HepG2 (cell line): ENCODE results near the gene TLK2. TPM values are rescaled to one million over a fixed set of nuclear protein-coding genes. Genes with fewer than 3 reads are reported as not detected.

Source experiments
- ATAC-seq: fragments of 200-7000 bp; cut with Tn5 transposase; 3 replicates; pipeline ENCODE4 v1.9.1; 2020; ENCODE audit warnings: mild to moderate bottlenecking, moderate library complexity
- BruUV-seq: library from RNA; stranded (reverse); fragments of 400-500 nt; replicated peaks from 2 replicates; lab custom pipeline; 2021; lab: Mats Ljungman, UMichigan
- CTCF ChIA-PET: fragments of 300-600 bp; formaldehyde crosslinking; extraction: SDS; loops from one replicate; lab custom pipeline; 2021; ENCODE audit warnings: low total read pairs, inconsistent platforms, low intra/inter-chr PET ratio; lab: Yijun Ruan, JAX
- POLR2A ChIA-PET: fragments of 350-600 bp; sonication (Branson Sonifier 250); formaldehyde crosslinking; loops from one replicate; lab custom pipeline; 2020; ENCODE audit warnings: antibody characterized with exemption, inconsistent platforms; lab: Yijun Ruan, JAX
- DNase-seq: peaks from one replicate; pipeline ENCODE4 v3.0.0-alpha.2; 2015; ENCODE audit warnings: low spot score
- FAIRE-seq: peaks from 3 replicates; lab custom pipeline; 2011; peaks lifted over from hg19 to GRCh38; lab: Jason Lieb, UNC
- H2AFZ ChIP-seq: one replicate; pipeline ENCODE4 v1.6.1; 2011; ENCODE audit warnings: low read length, inconsistent platforms
- H3K27ac ChIP-seq: fragments of 300-600 bp; 3 replicates; pipeline ENCODE4 v1.8.0; 2011; ENCODE audit warnings: mixed run types, mild to moderate bottlenecking, mixed read lengths, low read length, inconsistent platforms; ENCODE audit not compliant: insufficient read depth; ENCODE audit errors: extremely low read length
- H3K27me3 ChIP-seq, 2 experiments: fragments of 200-600 bp in 1 of 2; 2 replicates in 1 of 2; 3 replicates in 1 of 2; pipeline versions ENCODE4 v1.6.0 to v1.8.0; 2011; ENCODE audit warnings: low read length in 2 of 2, mild to moderate bottlenecking in 2 of 2, moderate library complexity in 2 of 2, inconsistent platforms in 1 of 2; ENCODE audit not compliant: insufficient read depth in 2 of 2, control insufficient read depth in 1 of 2
- H3K36me3 ChIP-seq, 2 experiments: fragments of 200-600 bp in 1 of 2; replicated peaks in 1 of 2; 2 replicates in 1 of 2; 3 replicates in 1 of 2; pipeline versions ENCODE4 v1.5.1 to v1.8.0; 2011; ENCODE audit warnings: low read length in 2 of 2, inconsistent platforms in 1 of 2; ENCODE audit not compliant: insufficient read depth in 2 of 2, control insufficient read depth in 1 of 2
- H3K4me1 ChIP-seq: 2 replicates; pipeline ENCODE4 v1.5.1; 2012; ENCODE audit warnings: low read length, inconsistent platforms; ENCODE audit not compliant: insufficient read depth
- H3K4me2 ChIP-seq: 2 replicates; pipeline ENCODE4 v1.6.0; 2011; ENCODE audit warnings: low read depth, low read length, inconsistent platforms
- H3K4me3 ChIP-seq, 3 experiments: fragments of 200-600 bp in 1 of 3; sonication (generic), shearing (Covaris generic) in 1 of 3; replicated peaks in 1 of 3; 2 replicates each; pipeline ENCODE4 v1.5.1; 2011 to 2016; ENCODE audit warnings: low read length in 3 of 3, inconsistent platforms in 2 of 3, low read depth in 2 of 3, mild to moderate bottlenecking in 2 of 3, control low read depth in 1 of 3, mixed read lengths in 1 of 3; ENCODE audit not compliant: insufficient read depth in 1 of 3
- H3K79me2 ChIP-seq: one replicate; pipeline ENCODE4 v1.6.1; 2011; ENCODE audit warnings: low read length, inconsistent platforms; ENCODE audit not compliant: insufficient read depth
- H3K9ac ChIP-seq: 2 replicates; pipeline ENCODE4 v1.6.0; 2011; ENCODE audit warnings: mild to moderate bottlenecking, low read depth, low read length, inconsistent platforms; ENCODE audit not compliant: insufficient read depth
- H3K9me3 ChIP-seq: 2 replicates; pipeline ENCODE4 v1.5.1; 2012; ENCODE audit warnings: mild to moderate bottlenecking, low read length
- H4K20me1 ChIP-seq: 2 replicates; pipeline ENCODE4 v1.6.0; 2011; ENCODE audit warnings: inconsistent platforms, mild to moderate bottlenecking, low read length, moderate library complexity; ENCODE audit not compliant: insufficient read depth
- CHD2 ChIP-seq: IDR thresholded peaks from 2 replicates; pipeline ENCODE4 v1.6.1; 2011; ENCODE audit warnings: low read depth, low read length, improper control_type of control experiment
- MIER3 ChIP-seq: IDR thresholded peaks from 2 replicates; pipeline ENCODE4 v1.6.1; 2016; ENCODE audit warnings: missing compliant biosample characterization, borderline replicate concordance
- MYNN ChIP-seq: sonication (generic); formaldehyde crosslinking; IDR thresholded peaks from 2 replicates; pipeline ENCODE4 v1.4.0; 2020; ENCODE audit warnings: mild to moderate bottlenecking, low read depth, missing genetic modification reagents
- SMC3 ChIP-seq: IDR thresholded peaks from 2 replicates; pipeline ENCODE4 v1.6.1; 2011; ENCODE audit warnings: low read length, improper control_type of control experiment
- ZFP37 ChIP-seq: sonication (generic); formaldehyde crosslinking; IDR thresholded peaks from 2 replicates; pipeline ENCODE4 v1.4.0; 2020; ENCODE audit warnings: missing genetic modification reagents, borderline replicate concordance
- ZFY ChIP-seq: sonication (generic); formaldehyde crosslinking; IDR thresholded peaks from 2 replicates; pipeline ENCODE4 v1.4.0; 2020; ENCODE audit warnings: missing genetic modification reagents
- ZNF317 ChIP-seq: sonication (generic); formaldehyde crosslinking; IDR thresholded peaks from 2 replicates; pipeline ENCODE4 v1.5.0; 2020; ENCODE audit warnings: mild to moderate bottlenecking, missing genetic modification reagents
- ZNF44 ChIP-seq: sonication (generic); formaldehyde crosslinking; IDR thresholded peaks from 2 replicates; pipeline ENCODE4 v1.5.1; 2020; ENCODE audit warnings: mild to moderate bottlenecking, missing genetic modification reagents
- ZNF543 ChIP-seq: sonication (generic); formaldehyde crosslinking; IDR thresholded peaks from 2 replicates; pipeline ENCODE4 v1.4.0; 2020; ENCODE audit warnings: mild to moderate bottlenecking, missing genetic modification reagents
- WGBS: methylation state at CpG from one replicate; pipeline ENCODE4 v1.1.6; 2017; ENCODE audit warnings: low lambda C conversion rate; 5-methylcytosine and 5-hydroxymethylcytosine counted together
- in situ Hi-C: cut with HindIII; loops from 2 replicates; pipeline ENCODE4 v1.10.0; 2017; ENCODE audit warnings: low pct_unique_long_range_greater_than_20kb; ENCODE audit not compliant: extremely low pct_ligation_motif_present
- intact Hi-C: fragments of 100-400 bp; cut with micrococcal nuclease; formaldehyde crosslinking; loops from one replicate; pipeline ENCODE4 v1.10.0; 2022; ENCODE audit not compliant: unreplicated experiment
- polyA plus RNA-seq, 8 experiments: library from polyadenylated mRNA; depleted of rRNA in 3 of 8; stranded (reverse) in 7 of 8; unstranded in 1 of 8; fragments of >200 nt; fragmentation: Illumina TruSeq in 4 of 8; extraction: Trizol in 4 of 8; gene quantifications; 2 replicates each; pipeline versions ENCODE4 v1.2.1 to v1.2.3, GENCODE V29; 2011 to 2016; ENCODE audit warnings: low read depth in 4 of 8, missing spikeins in 1 of 8, mixed read lengths in 1 of 8; ENCODE audit not compliant: insufficient read depth in 1 of 8
- total RNA-seq, 5 experiments: library from RNA; depleted of rRNA; stranded (reverse); fragments of >200 nt; fragmentation: Illumina TruSeq; extraction: Trizol; gene quantifications; 2 replicates each; pipeline ENCODE4 v1.2.3, GENCODE V29; 2016; ENCODE audit warnings: low read depth in 1 of 5
- TF ChIP-seq, protein P1 (sequence below): sonication (generic); formaldehyde crosslinking; IDR thresholded peaks from 2 replicates; pipeline ENCODE4 v1.5.0; 2020; ENCODE audit warnings: missing genetic modification reagents
- TF ChIP-seq, protein P2 (sequence below): sonication (generic); formaldehyde crosslinking; IDR thresholded peaks from 2 replicates; pipeline ENCODE4 v1.4.0; 2020; ENCODE audit warnings: missing genetic modification reagents
- TF ChIP-seq, protein P3 (sequence below): IDR thresholded peaks from 2 replicates; pipeline ENCODE4 v1.6.1; 2016; ENCODE audit warnings: mild to moderate bottlenecking
- TF ChIP-seq, protein P4 (sequence below): IDR thresholded peaks from 2 replicates; pipeline ENCODE4 v1.4.0; 2020; ENCODE audit warnings: mild to moderate bottlenecking, missing genetic modification reagents

TLK2 gene
- total and polyA plus RNA-seq, 2 of the 13 experiments (the other 11 are each of a cell fraction or from before 2014, with no cell fraction given): 58.7 to 60.8 TPM

DNA sequence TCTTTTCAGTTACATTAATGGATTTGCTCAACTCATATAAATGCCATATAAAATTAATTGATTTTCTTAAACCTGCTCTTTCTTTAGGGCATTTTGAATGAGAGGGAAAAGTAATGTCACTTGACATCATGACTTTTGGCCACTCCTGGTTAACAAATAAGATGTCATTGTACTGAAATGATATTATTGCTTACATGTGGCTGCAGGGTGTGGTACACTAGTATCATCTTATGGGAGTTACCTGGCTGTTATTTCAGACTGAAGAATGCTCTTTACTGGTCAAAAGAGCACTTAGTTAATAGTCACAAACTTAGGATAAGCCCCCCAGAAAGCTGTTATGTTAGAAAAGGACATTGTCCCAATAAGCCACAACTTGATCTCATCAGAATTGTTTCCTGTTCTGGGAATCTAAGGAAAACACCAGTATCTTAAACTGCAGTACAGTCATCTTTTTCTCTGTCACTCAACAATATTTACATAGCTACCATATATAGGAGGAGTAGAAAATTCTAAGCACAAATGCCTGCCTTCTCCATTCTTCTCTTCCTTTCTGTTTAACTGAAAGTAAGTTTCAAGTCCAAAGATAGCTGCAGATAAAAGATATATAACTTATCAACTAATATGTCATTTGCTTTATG, 95.0 kb downstream of the TLK2 start (continued):
- TF ChIP-seq, protein P1, sequence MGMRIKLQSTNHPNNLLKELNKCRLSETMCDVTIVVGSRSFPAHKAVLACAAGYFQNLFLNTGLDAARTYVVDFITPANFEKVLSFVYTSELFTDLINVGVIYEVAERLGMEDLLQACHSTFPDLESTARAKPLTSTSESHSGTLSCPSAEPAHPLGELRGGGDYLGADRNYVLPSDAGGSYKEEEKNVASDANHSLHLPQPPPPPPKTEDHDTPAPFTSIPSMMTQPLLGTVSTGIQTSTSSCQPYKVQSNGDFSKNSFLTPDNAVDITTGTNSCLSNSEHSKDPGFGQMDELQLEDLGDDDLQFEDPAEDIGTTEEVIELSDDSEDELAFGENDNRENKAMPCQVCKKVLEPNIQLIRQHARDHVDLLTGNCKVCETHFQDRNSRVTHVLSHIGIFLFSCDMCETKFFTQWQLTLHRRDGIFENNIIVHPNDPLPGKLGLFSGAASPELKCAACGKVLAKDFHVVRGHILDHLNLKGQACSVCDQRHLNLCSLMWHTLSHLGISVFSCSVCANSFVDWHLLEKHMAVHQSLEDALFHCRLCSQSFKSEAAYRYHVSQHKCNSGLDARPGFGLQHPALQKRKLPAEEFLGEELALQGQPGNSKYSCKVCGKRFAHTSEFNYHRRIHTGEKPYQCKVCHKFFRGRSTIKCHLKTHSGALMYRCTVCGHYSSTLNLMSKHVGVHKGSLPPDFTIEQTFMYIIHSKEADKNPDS: no peak
- no peak for TF ChIP-seq ZFY (CRISPR knock-in tag)
- no peak for TF ChIP-seq ZNF44 (CRISPR knock-in tag)
- TF ChIP-seq MYNN (CRISPR knock-in tag): no peak
- TF ChIP-seq, protein P2, sequence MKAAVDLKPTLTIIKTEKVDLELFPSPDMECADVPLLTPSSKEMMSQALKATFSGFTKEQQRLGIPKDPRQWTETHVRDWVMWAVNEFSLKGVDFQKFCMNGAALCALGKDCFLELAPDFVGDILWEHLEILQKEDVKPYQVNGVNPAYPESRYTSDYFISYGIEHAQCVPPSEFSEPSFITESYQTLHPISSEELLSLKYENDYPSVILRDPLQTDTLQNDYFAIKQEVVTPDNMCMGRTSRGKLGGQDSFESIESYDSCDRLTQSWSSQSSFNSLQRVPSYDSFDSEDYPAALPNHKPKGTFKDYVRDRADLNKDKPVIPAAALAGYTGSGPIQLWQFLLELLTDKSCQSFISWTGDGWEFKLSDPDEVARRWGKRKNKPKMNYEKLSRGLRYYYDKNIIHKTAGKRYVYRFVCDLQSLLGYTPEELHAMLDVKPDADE: no peak
- no peak for TF ChIP-seq SMC3

DNA sequence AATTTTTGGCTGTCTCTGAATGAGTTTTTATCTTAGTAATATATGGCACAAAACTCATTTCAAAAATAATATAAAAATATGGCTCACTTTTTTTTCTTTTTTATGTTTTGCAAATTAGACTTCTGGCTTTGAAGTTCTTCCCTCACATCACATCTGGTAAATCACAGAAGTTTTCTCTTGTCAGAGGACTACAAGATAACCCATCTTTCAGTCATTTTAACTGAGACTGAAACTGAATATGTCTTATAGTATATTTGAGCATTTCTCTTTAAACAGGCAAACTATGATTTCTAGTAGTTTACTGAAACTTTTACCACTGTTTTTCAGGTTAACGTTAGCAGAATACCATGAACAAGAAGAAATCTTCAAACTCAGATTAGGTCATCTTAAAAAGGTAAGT, 97.8 kb downstream of the TLK2 start:
- DNase-seq: no peak
- WGBS: 98% methylated on average over 1 of the region's 1 CpG
- H2AFZ ChIP-seq: no peak overlapping the region
- H3K9me3 ChIP-seq: no peaks in the 10 kb centered on the region
- no peaks in the 10 kb centered on the region for H4K20me1 ChIP-seq
- FAIRE-seq: no peak
- H3K36me3 ChIP-seq: peaks cover 17 to 54% of the 10 kb centered on the region in 2 experiments; a peak in 4 of 5 replicates
- H3K27me3 ChIP-seq: no peaks in the 10 kb centered on the region
- H3K4me3 ChIP-seq: no peak overlapping the region
- POLR2A ChIA-PET: no interaction called here
- BruUV-seq: no TSS peak
- intact Hi-C loops: no loop called here
- H3K4me1 ChIP-seq: no peaks in the 10 kb centered on the region
- no peak for ATAC-seq
- H3K27ac ChIP-seq: no peak overlapping the region
- in situ Hi-C loops: no loop called here
- TF ChIP-seq CHD2 (no peak), ZNF543 (CRISPR knock-in tag) (no peak), ZFP37 (CRISPR knock-in tag) (no peak), MIER3 (CRISPR knock-in tag) (no peak), ZNF317 (no peak)
- TF ChIP-seq, protein P3, sequence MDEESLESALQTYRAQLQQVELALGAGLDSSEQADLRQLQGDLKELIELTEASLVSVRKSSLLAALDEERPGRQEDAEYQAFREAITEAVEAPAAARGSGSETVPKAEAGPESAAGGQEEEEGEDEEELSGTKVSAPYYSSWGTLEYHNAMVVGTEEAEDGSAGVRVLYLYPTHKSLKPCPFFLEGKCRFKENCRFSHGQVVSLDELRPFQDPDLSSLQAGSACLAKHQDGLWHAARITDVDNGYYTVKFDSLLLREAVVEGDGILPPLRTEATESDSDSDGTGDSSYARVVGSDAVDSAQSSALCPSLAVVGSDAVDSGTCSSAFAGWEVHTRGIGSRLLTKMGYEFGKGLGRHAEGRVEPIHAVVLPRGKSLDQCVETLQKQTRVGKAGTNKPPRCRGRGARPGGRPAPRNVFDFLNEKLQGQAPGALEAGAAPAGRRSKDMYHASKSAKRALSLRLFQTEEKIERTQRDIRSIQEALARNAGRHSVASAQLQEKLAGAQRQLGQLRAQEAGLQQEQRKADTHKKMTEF (CRISPR knock-in tag): no peak
- TF ChIP-seq, protein P4, sequence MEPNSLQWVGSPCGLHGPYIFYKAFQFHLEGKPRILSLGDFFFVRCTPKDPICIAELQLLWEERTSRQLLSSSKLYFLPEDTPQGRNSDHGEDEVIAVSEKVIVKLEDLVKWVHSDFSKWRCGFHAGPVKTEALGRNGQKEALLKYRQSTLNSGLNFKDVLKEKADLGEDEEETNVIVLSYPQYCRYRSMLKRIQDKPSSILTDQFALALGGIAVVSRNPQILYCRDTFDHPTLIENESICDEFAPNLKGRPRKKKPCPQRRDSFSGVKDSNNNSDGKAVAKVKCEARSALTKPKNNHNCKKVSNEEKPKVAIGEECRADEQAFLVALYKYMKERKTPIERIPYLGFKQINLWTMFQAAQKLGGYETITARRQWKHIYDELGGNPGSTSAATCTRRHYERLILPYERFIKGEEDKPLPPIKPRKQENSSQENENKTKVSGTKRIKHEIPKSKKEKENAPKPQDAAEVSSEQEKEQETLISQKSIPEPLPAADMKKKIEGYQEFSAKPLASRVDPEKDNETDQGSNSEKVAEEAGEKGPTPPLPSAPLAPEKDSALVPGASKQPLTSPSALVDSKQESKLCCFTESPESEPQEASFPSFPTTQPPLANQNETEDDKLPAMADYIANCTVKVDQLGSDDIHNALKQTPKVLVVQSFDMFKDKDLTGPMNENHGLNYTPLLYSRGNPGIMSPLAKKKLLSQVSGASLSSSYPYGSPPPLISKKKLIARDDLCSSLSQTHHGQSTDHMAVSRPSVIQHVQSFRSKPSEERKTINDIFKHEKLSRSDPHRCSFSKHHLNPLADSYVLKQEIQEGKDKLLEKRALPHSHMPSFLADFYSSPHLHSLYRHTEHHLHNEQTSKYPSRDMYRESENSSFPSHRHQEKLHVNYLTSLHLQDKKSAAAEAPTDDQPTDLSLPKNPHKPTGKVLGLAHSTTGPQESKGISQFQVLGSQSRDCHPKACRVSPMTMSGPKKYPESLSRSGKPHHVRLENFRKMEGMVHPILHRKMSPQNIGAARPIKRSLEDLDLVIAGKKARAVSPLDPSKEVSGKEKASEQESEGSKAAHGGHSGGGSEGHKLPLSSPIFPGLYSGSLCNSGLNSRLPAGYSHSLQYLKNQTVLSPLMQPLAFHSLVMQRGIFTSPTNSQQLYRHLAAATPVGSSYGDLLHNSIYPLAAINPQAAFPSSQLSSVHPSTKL (CRISPR knock-in tag): no peak
- TF ChIP-seq, all 625 proteins: peak for 0
- H3K4me2 ChIP-seq: no peak overlapping the region
- H3K79me2 ChIP-seq: no peaks in the 10 kb centered on the region
- CTCF ChIA-PET: no interaction called here
- no peak overlapping the region for H3K9ac ChIP-seq
